ENCODE measurements around the gene TTC33.
"Not testable (repeated sequence)": the region's sequence is repeated elsewhere in the genome, so short reads cannot be mapped to it uniquely, and the experiment has no call there.

Gene TTC33

DNA sequence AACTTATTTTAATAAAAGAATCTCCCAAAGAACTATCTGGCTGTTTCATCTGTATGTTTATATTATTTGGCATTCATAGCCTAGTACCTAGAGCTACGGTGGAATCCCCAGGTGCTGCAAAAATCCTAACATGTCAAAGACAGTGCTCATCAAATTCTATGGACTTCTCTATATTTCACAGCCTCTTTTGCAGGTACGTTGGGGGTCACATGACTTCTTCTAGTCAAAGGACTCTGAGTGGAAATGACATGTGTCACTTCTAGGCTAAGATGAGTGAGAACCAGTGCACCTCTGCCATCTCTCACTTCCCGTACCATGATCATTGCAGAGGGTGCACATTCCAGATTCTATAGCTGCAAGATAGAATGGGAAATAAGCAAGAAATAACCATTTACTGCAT, 148.6 kb downstream of the TTC33 start:
- no peak for DNase-seq (ENCODE audit: low read depth)

- DNase-seq (ENCODE audit: low read depth): no peak
Measured at GRCh38 chr5:40606077-40606765, 149.5 kb downstream of the TTC33 start.

- no peak for DNase-seq (ENCODE audit: low read depth)
Measured at GRCh38 chr5:40605295-40605958, 150.3 kb downstream of the TTC33 start.

DNA sequence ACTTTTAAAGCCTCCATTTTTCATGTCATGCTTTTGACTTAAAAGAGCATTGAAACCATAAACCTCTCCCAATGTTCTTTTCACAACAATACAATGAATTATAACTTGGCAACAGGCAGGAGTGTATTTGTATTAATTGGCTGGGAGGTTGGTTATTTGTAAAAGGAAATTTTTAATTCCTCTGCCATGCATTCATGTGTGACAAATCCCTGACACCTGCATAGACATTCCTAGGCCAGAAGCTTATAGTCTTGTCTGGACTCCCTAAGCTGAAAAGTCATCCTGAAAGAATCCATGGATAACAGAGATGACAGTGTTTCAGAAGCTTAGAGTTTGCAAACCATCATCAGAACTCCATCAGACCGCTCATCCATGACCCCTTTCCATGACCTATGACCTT, 152.4 kb downstream of the TTC33 start:
- no peak for DNase-seq (ENCODE audit: low read depth)

DNA sequence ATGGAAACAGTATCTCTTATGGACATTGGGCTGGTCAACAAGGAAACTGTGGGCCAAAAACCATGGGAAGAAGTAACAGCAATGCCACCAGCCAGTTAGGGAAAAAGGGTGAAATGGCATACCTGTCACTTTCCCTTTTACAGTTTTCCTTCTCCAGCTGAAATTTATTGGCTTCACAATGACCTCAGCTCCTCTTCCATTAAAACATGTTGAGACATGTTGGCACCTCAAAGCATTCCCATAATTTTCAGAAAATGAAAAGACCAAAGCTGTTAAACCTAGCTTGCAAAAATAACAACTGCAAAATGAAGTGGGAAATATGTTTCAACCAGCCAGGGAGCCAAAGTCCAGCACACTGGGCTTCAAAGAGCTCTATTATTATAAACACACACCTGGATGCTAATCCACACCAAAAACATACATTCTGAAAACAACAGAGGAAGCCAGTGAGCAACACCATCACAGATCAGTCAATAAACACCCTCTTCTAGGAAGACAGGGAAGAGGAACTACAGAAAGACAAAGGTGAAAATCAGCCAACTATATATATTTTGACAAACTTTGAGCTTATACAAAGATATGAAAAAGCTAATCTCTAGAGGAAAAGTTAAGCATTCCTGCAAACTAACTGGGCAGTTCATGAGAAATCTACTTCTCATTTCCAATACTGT, 154.4 kb downstream of the TTC33 start:
- no peak for DNase-seq (ENCODE audit: low read depth)

- DNase-seq (ENCODE audit: low read depth): no peak
Measured at GRCh38 chr5:40600383-40600782, 155.4 kb downstream of the TTC33 start.

- no peak for DNase-seq (ENCODE audit: low read depth)
Measured at GRCh38 chr5:40599676-40600075, 156.1 kb downstream of the TTC33 start.

GRCh38 chr5:40594811-40595210, 160.9 kb downstream of the TTC33 start:
- DNase-seq (ENCODE audit: low read depth): no peak

DNA sequence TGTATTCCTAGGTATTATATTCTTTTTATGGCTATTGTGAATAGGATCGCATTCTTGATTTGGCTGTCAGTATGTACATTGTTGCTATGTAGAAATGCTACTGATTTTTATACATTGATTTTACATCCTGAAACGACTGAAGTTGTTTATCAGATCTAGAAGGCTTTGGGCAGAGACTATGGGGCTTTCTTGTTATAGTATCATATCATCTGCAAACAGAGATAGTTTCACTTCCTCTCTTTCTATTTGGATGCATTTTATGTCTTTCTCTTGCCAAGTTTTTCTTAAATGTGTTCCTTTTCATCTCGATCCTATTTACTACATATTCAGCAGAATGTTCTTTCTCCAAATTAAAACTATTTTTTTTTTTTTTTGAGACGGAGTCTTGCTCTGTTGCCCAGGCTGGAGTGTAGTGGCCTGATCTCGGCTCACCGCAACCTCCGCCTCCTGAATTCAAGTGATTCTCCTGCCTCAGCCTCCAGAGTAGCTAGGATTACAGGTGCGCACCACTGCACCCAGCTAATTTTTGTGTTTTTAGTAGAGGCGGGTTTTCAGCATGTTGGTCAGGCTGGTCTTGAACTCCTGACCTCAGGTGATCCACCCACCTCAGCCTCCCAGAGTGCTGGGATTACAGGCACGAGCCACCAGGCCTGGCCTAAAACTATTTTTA, 163.9 kb downstream of the TTC33 start:
- DNase-seq (ENCODE audit: low read depth): not testable (repeated sequence)

DNA sequence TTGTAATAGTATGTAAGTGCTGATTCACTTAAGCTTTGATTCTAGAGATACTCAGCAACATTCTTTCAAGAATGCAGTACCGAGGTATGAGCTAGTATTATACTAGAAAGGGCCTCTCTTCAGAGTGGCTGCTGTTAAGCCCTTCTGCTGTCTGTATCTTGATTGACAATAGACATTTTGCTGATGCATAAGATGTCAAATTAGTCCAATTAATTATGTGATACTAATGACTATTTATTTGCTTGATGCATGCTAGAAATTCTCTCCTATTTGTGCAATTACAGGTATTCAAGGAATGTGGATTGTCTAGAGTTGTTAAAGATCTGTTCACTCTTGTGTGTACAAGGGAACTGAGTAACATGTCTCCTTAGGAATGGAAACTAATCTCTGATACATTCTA, 168.4 kb downstream of the TTC33 start:
- no peak for DNase-seq (ENCODE audit: low read depth)

DNA sequence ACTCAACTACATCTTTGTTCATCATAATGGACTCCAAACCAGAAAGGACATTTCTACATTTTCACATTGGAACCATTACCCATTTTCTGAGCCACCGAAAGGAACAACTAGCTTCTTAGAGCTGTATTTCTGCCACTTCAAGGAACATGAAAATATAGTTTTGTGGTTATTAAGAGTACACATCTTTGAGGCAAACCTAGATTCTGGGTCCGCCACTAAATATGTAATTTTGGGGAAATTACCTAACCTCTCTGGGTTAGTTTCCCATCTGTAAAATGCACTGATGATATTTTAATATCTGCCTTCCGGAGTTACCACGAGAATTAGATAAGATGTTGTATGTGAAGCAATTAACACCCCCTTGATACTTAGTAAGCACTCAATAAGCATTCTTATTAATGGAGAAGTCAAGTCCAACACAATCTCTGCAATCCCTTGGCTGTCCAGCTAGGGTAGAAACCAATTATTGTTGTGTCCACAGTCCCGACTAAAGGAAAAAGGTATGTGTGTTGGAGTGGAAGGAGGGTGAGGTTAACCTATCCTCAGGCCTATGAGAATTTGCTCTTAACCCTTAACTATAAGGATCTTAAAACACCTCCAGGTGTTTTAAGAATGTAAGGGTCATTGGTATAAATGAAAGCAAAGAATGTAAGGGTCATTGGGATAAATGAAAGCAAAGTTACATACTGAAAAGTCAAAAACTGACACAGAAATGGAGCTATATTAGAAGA, 170.1 kb downstream of the TTC33 start:
- DNase-seq (ENCODE audit: low read depth): no peak

DNA sequence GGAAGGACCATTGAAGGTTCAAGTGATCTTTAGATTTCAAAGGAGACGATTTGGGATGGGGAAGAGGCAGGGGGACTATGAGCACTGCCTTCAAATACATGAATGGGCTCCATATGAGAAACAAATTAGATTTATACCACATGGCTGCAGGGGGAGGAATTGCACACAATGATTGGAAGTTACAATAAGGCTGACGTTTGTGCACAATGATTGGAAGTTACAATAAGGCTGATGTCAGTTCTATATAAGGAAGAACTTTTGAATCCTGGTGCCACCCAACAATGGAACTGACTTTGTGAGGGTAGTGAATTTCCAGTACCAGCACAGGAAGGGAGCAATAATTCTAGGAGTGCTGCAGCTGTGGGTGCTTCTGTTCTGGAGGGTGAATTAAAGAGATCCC, 171.7 kb downstream of the TTC33 start:
- no peak for DNase-seq (ENCODE audit: low read depth)

DNA sequence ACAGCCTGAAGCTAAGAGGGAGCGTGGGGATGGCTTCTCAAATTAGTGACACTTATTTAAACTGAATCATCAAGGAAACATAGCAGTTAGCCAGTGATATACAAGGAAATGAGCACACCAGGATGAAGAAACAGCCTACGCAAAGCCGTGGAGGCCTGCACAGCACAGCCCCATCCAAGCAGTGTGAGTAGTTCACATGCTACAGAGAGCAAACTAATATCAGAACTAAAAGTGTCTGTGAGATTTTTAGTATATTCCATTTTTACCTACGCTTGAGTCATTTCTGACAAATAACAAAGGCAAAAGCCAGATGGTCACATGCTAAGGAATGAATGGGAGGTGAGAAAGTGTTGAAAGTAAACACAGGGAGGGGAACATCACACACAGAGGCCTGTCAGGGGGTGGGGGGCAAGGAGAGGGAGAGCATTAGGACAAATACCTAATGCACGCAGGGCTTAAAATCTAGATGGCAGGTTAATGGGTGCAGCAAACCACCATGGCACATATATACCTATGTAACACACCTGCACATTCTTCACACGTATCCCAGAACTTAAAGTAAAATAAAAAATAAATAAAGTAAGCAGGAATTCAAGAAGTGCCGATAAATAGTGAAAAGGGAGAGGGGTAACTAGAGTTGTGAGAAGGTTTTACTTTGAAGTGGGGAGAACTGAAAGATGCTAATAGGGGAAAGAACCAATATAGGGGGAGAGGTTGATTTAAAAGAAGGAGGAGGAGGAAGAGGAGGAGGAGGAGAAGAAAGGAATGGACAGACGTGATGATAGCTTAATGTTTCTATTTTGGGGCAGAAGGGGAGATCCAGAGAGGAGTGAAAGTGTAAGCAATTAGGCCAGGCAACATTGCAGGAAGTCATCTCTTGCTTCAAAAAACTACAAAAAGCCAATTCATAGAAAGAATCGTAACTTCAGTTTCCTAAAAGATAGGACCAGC, 177.0 kb downstream of the TTC33 start:
- DNase-seq (ENCODE audit: low read depth): no peak

GRCh38 chr5:40577718-40578117, 178.0 kb downstream of the TTC33 start:
- no peak for DNase-seq (ENCODE audit: low read depth)

GRCh38 chr5:40575921-40576320, 179.8 kb downstream of the TTC33 start:
- DNase-seq (ENCODE audit: low read depth): no peak

- DNase-seq (ENCODE audit: low read depth): no peak
Measured at GRCh38 chr5:40575411-40575810, 180.3 kb downstream of the TTC33 start.

GRCh38 chr5:40572937-40573336, 182.8 kb downstream of the TTC33 start:
- DNase-seq (ENCODE audit: low read depth): peak; percentile 59

DNA sequence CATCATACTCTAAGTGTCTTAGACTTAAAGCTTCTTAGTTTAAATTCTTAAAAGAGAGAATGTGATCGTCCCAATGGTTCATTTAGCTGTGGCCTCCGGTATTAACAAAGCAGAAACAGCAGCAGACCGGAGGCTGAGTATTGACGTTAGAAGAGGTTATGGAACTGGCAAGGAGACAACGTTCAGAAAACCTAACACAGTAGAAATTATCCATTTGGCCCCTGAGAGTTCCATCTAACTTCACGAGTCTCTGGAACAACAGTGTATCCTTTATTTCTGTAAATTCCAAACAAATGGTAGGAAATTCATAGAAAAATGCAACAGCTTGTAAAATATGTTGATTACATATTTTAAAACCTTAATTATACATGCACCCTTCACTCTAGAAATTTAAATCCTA, 183.4 kb downstream of the TTC33 start:
- no peak for DNase-seq (ENCODE audit: low read depth)

GRCh38 chr5:40571729-40572128, 184.0 kb downstream of the TTC33 start:
- DNase-seq (ENCODE audit: low read depth): no peak

DNA sequence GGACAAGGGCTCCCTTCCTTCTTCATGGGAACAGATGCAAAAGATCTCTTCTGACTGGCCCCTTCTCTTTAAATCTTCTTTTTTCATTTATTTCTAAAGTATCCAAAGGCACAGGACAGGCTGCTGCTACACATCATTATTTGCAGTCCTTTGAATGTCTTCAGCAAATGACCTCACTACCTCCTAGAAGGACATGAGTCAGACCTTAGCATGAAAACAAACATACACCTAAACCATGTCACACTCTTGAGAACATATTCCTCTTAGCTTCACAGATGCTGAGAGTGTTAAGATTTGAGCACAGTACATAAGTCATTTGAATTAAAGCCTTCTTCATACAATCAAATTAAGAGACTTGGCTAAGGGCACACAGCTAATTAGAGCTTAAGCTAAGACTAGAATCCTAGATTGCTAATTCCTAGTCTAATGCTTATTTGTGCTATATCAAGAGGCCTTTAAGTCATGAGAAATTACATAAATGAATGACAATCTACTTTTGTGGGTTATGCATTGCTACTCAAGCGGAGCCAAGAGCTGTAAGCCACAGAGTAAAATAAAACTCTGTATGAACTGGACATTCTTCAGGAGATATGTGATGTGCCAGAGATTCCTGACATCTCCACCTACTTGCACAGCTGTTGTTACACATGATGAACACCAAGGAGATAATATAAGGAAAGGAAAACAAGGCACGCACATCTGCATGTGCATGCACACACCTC, 185.2 kb downstream of the TTC33 start:
- DNase-seq (ENCODE audit: low read depth): peak; percentile 17
